Coronary artery (tissue), 2 donors: ENCODE measurements around the gene RNH1.

Experiments
- DNase-seq: peaks from one replicate; pipeline ENCODE4 v3.0.0-alpha.2; 2017; ENCODE audit warnings: low spot score
- H3K27ac ChIP-seq, 2 donors: fragments of 200-600 bp; sonication (generic); one replicate each; pipeline ENCODE4 v1.5.1; 2016 to 2019
- H3K4me3 ChIP-seq: fragments of 200-600 bp; sonication (generic); 2 replicates; pipeline ENCODE4 v1.5.1; 2016; ENCODE audit warnings: mild to moderate bottlenecking, moderate library complexity
- TF ChIP-seq, protein P1 (sequence below): fragments of 200-600 bp; sonication (generic); IDR thresholded peaks from one replicate; pipeline ENCODE4 v1.5.1; 2019; ENCODE audit warnings: antibody characterized with exemption

Gene RNH1

DNA sequence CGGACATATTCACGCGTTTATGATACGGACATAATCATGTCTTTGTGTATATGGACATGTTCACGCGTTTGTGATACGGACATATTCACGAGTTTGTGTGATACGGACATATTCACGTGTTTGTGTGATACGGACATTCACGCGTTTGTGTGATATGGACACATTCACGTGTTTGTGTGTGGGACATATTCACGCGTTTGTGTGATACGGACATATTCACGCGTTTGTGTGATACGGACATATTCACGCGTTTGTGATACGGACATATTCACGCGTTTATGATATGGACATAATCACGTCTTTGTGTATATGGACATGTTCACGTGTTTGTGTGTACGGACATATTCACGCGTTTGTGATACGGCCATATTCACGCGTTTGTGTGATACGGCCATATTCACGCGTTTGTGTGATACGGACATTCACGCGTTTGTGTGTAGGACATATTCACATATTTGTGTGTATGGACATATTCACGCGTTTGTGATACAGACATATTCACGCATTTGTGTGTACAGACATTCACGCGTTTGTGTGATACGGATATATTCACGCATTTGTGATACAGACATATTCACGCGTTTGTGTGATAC lies 32.0 kb downstream of the RNH1 start:
- Histone ChIP-seq H3K4me3 (no peak overlapping the region), H3K27ac (no peak overlapping the region)
- TF ChIP-seq, protein P1, sequence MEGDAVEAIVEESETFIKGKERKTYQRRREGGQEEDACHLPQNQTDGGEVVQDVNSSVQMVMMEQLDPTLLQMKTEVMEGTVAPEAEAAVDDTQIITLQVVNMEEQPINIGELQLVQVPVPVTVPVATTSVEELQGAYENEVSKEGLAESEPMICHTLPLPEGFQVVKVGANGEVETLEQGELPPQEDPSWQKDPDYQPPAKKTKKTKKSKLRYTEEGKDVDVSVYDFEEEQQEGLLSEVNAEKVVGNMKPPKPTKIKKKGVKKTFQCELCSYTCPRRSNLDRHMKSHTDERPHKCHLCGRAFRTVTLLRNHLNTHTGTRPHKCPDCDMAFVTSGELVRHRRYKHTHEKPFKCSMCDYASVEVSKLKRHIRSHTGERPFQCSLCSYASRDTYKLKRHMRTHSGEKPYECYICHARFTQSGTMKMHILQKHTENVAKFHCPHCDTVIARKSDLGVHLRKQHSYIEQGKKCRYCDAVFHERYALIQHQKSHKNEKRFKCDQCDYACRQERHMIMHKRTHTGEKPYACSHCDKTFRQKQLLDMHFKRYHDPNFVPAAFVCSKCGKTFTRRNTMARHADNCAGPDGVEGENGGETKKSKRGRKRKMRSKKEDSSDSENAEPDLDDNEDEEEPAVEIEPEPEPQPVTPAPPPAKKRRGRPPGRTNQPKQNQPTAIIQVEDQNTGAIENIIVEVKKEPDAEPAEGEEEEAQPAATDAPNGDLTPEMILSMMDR, result no peak
- no peak for DNase-seq

DNA sequence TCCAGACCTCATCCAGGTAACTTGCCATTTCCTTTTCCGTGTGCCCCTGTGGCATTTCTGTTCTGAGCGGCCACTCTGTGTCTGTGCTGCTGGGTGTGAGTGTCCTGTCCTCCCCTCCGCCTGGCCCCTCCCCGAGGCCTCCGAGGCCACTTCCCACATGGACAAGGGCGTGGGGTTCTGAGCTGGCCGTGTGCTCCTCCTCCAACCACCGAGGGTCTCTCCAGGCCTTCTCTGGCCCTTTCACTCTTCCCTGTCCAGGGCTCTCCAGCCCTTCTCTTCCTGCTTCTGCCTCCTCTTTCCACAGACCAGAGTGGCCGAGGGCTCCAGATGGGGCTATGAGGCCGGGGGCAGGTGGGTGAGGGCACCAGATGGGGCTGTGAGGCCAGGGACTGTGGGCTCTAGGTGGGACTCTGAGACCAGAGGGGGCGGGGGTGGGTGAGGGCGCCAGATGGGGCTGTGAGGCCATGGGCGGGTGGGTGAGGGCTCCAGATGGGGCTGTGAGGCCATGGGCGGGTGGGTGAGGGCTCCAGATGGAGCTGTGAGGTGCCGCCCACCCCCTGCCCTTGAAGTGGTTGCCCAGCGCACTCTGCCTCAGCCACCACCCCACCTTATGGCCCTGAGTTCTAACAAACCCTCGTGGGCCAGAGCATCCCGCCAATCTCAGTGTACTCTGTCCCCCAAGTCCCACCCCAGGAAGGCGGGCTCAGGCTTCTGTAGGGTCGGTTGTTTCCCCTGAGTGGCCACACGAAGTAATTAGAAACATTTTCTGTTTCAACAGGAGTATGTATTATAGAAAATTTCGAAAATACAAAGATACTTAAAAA lies 32.9 kb downstream of the RNH1 start:
- no peak for DNase-seq
- Histone ChIP-seq H3K27ac (no peak overlapping the region), H3K4me3 (no peak overlapping the region)
- TF ChIP-seq, protein P1, result no peak

DNA sequence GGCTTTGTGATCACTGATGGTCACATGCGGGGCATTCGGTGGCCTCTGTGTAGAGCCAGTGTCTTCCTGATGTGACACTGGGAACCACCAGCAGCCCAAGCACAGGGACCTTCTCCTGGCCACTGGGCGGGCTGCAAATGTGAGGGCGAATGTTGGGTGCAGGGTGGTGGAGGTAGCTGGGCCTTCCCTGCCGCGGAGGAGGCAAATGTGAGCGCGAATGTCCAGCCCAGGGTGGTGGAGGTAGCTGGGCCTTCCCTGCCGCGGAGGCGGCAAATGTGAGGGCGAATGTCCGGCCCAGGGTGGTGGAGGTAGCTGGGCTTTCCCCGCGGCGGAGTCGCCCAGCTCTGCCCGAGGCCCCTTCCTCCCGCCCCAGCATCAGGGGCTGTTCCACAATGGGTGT lies 33.6 kb downstream of the RNH1 start:
- no peak overlapping the region for H3K4me3 ChIP-seq
- TF ChIP-seq, protein P1, result no peak
- no peak for DNase-seq
- no peak overlapping the region for H3K27ac ChIP-seq

DNA sequence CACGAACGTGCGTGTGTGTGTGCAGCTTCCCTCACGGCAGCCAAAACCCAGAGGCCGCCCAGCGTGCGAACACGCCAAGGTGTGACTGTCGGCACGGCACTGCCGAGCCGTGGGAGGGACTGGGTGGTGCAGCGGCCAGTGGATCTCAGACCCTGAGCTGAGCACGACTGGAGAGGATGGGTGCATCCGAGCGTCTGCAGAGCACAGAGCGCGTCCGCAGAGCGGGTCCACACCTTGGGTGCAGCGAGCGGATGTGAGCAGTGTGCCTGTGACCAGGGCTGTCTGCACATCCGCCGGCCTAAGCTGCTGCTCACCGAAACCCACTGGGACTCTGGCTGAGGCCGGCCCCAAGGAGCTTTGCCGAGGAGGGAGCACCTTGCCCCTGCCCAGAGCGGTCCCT lies 34.2 kb downstream of the RNH1 start:
- no peak for DNase-seq
- no peak overlapping the region for H3K27ac ChIP-seq
- H3K4me3 ChIP-seq, result no peak overlapping the region
- TF ChIP-seq, protein P1, result no peak

DNA sequence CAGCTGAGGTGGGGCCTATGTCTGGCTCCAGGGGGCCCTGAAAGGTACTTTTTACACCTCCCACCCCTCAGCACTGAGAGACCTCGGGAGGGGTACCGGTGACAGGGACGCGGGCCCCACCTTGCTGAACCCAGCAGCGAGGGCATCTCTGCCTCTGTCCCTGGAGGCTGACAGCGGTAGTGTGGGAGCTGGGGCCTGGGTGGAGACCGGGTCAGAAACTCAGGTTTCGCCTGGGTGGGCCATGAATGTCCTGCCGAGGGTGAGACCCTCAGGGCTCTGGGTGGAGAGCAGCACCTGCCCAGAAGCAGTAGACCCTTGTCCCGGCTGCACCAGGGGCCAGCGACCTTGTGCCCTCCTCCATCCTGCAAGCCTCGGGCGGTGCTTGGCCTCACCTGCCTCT lies 34.8 kb downstream of the RNH1 start:
- DNase-seq, result no peak
- TF ChIP-seq, protein P1, result no peak
- no peak overlapping the region for H3K4me3 ChIP-seq
- no peak overlapping the region for H3K27ac ChIP-seq

DNA sequence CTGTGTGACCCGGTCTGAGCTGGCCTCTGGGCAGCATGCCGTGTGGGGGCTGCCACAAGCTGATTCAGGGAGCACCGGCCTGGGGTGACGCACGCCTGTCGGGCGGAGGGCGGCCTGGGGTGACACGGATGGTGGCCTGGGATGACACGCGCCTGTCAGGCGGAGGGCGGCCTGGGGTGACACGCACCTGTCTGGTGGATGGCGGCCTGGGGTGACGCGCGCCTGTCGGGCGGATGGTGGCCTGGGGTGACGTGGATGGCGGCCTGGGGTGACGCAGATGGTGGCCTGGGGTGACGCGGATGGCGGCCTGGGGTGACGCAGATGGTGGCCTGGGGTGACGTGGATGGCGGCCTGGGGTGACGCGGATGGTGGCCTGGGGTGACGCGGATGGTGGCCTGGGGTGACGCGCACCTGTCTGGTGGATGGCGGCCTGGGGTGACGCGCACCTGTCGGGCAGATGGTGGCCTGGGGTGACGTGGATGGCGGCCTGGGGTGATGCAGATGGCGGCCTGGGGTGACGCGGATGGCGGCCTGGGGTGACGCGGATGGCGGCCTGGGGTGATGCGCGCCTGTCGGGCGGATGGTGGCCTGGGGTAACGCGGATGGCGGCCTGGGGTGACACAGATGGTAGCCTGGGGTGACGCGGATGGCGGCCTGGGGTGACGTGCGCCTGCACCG lies 35.4 kb downstream of the RNH1 start:
- Histone ChIP-seq H3K4me3 (no peak overlapping the region), H3K27ac (no peak overlapping the region)
- DNase-seq, result no peak
- TF ChIP-seq, protein P1, result no peak
